ENCODE data around the gene TNRC6A. TPM values are rescaled to one million over a fixed set of nuclear protein-coding genes. Genes with fewer than 3 reads are reported as not detected.
A peak's percentile ranks its signal among the peaks of the same experiment; 100 is the strongest.

The TNRC6A gene
- total and polyA plus RNA-seq, 2 of the 13 experiments (the other 11 are each of a cell fraction or from before 2014, with no cell fraction given) = 30.9 to 43.6 TPM

GRCh38 chr16:24731722-24732419, 2.4 kb downstream of the TNRC6A start (continued):
- peak; percentile 26; the same call in 1 of the 2 replicates for TF ChIP-seq TFDP1 (CRISPR knock-in tag; IDR thresholded peaks at IDR 0.05; ENCODE audit: borderline replicate concordance)
- peak; percentile 92 for TF ChIP-seq SAP130 (CRISPR knock-in tag; IDR thresholded peaks at IDR 0.05; ENCODE audit: low read depth)
- peak; percentile 21; the same call in 1 of the 2 replicates for TF ChIP-seq FOXJ3 (CRISPR knock-in tag; IDR thresholded peaks at IDR 0.05; ENCODE audit: borderline replicate concordance)
- no peak for TF ChIP-seq ZNF724P (CRISPR knock-in tag; IDR thresholded peaks at IDR 0.05; ENCODE audit: borderline replicate concordance)
- TF ChIP-seq ATF1 (CRISPR knock-in tag; IDR thresholded peaks at IDR 0.05) = 0 out of 2 replicates have a peak, but pooled peaks have one; percentile 11
- 0 out of 2 replicates have a peak, but pooled peaks have one; percentile 34 for TF ChIP-seq ZNF512B (CRISPR knock-in tag; IDR thresholded peaks at IDR 0.05; ENCODE audit: borderline replicate concordance)
- no peak for TF ChIP-seq ZSCAN25 (CRISPR knock-in tag; IDR thresholded peaks at IDR 0.05)
- no peak for TF ChIP-seq TCF7L2 (IDR thresholded peaks at IDR 0.05; ENCODE audit: low read depth, low read length)
- TF ChIP-seq TEF (CRISPR knock-in tag; IDR thresholded peaks at IDR 0.05) = peak; percentile 76; the same call in 1 of the 2 replicates
- TF ChIP-seq SMAD3 (CRISPR knock-in tag; IDR thresholded peaks at IDR 0.05) = 0 out of 2 replicates have a peak, but pooled peaks have one; percentile 43
- TF ChIP-seq TOPORS (CRISPR knock-in tag; IDR thresholded peaks at IDR 0.05) = no peak
- TF ChIP-seq MXI1 (IDR thresholded peaks at IDR 0.05; ENCODE audit: borderline replicate concordance, low read depth, low read length) = peak; percentile 37; the same call in 1 of the 3 replicates
- no peak for TF ChIP-seq ZNF17 (CRISPR knock-in tag; IDR thresholded peaks at IDR 0.05)
- no peak for TF ChIP-seq SMARCE1 (IDR thresholded peaks at IDR 0.05; ENCODE audit: borderline replicate concordance)
- TF ChIP-seq HMGXB4 (CRISPR knock-in tag; IDR thresholded peaks at IDR 0.05; ENCODE audit: borderline replicate concordance in 1 of 2, low read depth in 1 of 2) = 0 out of 4 replicates have a peak, but pooled peaks of 1 of the 2 experiments have one; percentile 17
- TF ChIP-seq REST (IDR thresholded peaks at IDR 0.05; ENCODE audit: borderline replicate concordance in 1 of 2, low read depth in 1 of 2, low read length in 2 of 2) = peak in 1 of 2 experiments; percentile 39; a peak in 1 of 4 replicates
- TF ChIP-seq ZFP36 (IDR thresholded peaks at IDR 0.05; ENCODE audit: borderline replicate concordance, low read depth, low read length, partially characterized antibody) = no peak
- TF ChIP-seq SRSF1 (optimal IDR thresholded peaks at IDR 0.05; ENCODE audit: low read depth, low read length) = no peak
